22Rv1 (cell line): ENCODE data around the gene DGKG.

ENCODE experiments used
- ZFX ChIP-seq: fragments of 450-650 bp; IDR thresholded peaks from 2 replicates; pipeline ENCODE4 v1.6.1; 2017; ENCODE audit warnings: antibody characterized with exemption, borderline replicate concordance
- TF ChIP-seq, protein P1 (sequence below): fragments of 450-650 bp; IDR thresholded peaks from 2 replicates; pipeline ENCODE4 v1.5.1; 2017; ENCODE audit warnings: mild to moderate bottlenecking

DNA sequence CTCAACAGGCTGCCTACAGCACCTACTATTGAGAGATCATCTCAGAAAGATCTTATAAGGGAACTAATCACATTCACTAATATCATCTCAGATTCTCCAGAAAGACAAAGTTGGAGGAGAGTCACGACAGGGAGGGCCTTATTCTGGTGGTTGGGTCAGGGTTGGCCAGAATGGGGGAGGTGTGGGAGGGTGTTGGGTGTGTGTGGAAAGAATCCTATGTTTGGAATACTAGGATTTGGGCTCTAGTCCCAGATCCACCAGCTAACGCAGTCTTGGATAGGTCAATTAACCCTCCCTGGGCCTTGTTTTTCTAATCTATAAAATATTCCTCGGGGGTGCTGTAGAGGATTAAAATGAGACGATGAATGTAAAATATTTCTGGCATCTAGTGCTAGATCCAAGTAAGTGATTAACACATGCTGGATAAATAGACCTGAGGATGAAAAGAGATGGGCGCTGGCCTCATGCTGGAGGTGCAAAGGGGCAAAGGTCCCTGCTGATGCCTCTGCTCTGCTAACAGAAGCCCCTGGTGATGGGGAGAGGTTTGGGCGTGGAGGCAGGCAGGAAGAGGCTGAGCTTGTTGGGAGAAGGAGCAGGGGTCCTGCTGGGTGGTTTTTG is 185.6 kb downstream of the DGKG start:
- TF ChIP-seq, protein P1, sequence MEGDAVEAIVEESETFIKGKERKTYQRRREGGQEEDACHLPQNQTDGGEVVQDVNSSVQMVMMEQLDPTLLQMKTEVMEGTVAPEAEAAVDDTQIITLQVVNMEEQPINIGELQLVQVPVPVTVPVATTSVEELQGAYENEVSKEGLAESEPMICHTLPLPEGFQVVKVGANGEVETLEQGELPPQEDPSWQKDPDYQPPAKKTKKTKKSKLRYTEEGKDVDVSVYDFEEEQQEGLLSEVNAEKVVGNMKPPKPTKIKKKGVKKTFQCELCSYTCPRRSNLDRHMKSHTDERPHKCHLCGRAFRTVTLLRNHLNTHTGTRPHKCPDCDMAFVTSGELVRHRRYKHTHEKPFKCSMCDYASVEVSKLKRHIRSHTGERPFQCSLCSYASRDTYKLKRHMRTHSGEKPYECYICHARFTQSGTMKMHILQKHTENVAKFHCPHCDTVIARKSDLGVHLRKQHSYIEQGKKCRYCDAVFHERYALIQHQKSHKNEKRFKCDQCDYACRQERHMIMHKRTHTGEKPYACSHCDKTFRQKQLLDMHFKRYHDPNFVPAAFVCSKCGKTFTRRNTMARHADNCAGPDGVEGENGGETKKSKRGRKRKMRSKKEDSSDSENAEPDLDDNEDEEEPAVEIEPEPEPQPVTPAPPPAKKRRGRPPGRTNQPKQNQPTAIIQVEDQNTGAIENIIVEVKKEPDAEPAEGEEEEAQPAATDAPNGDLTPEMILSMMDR: no peak
- TF ChIP-seq ZFX: no peak
